ENCODE results near the gene UGT2B15.

- TF ChIP-seq CTCF (IDR thresholded peaks at IDR 0.05; ENCODE audit: low read length) = no peak
- no peak for TF ChIP-seq EZH2 (IDR thresholded peaks at IDR 0.05; ENCODE audit: borderline replicate concordance, low read length)
These were observed 38.1 kb upstream of the UGT2B15 start for GRCh38 chr4:68708566-68708965.
